ENCODE data around the gene CNBD2. TPM values are rescaled to one million over a fixed set of nuclear protein-coding genes. Genes with fewer than 3 reads are reported as not detected.
A peak's percentile ranks its signal among the peaks of the same experiment; 100 is the strongest.

CNBD2 gene
- total RNA-seq, 1 donor from 2014 or later: 2.7 TPM

DNA sequence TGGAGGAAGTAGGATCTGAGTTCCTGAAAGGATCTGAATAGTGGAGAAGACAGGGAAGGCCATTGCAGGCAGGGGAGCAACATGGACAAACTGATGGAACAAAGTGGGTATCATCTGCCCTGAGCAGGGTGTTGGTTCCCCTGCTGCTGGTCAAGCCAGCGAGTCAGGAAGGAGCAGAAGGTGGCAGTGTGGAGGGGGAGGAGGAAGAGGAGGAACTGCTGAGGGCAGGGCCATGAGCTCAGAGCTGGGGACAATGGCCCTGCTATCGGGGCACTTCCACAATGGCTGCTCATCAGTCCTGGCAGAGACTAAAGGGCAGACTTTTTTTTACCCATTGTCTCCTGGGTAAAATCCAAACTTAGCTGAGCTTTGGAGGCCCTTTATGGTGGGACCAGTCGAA lies 13.6 kb downstream of the CNBD2 start:
- Histone ChIP-seq H3K27ac (no peak overlapping the region), H3K36me3 (no peaks in the 10 kb centered on the region), H3K4me3 (no peak overlapping the region), H3K9me3 (no peaks in the 10 kb centered on the region), H3K4me1 (no peaks in the 10 kb centered on the region), H3K27me3 (no peaks in the 10 kb centered on the region)
- intact Hi-C loops (cut with DNase I): no loop called here
- DNase-seq (ENCODE audit: extremely low spot score in 2 of 2): no peak
- TF ChIP-seq POLR2AphosphoS5 (IDR thresholded peaks at IDR 0.05; ENCODE audit: insufficient read depth in 1 of 2, low read depth in 1 of 2) (no peak), POLR2A (IDR thresholded peaks at IDR 0.05) (no peak)
- TF ChIP-seq, protein P1, sequence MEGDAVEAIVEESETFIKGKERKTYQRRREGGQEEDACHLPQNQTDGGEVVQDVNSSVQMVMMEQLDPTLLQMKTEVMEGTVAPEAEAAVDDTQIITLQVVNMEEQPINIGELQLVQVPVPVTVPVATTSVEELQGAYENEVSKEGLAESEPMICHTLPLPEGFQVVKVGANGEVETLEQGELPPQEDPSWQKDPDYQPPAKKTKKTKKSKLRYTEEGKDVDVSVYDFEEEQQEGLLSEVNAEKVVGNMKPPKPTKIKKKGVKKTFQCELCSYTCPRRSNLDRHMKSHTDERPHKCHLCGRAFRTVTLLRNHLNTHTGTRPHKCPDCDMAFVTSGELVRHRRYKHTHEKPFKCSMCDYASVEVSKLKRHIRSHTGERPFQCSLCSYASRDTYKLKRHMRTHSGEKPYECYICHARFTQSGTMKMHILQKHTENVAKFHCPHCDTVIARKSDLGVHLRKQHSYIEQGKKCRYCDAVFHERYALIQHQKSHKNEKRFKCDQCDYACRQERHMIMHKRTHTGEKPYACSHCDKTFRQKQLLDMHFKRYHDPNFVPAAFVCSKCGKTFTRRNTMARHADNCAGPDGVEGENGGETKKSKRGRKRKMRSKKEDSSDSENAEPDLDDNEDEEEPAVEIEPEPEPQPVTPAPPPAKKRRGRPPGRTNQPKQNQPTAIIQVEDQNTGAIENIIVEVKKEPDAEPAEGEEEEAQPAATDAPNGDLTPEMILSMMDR (IDR thresholded peaks at IDR 0.05): no peak

DNA sequence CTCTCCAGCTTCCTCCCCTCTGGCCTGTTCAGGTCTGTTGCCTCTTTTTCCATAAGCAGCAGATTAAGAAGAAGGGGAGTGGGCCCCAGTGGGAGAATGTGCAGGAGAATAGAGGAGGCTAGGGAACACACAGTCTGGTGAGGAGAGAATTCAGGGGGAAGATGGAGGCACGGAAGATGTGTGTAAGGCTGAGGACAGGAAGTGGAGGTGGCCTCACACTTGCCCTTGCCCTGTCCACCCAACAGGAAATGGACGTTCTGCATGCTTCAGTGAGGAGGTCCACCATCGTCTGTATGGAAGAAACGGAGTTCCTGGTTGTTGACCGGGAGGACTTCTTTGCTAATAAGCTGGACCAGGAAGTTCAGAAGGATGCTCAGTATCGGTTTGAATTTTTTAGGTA lies 16.0 kb downstream of the CNBD2 start:
- no peak overlapping the region for H3K27ac ChIP-seq
- no peaks in the 10 kb centered on the region for H3K4me1 ChIP-seq
- DNase-seq (ENCODE audit: extremely low spot score in 2 of 2): no peak
- H3K27me3 ChIP-seq: no peaks in the 10 kb centered on the region
- H3K9me3 ChIP-seq: no peaks in the 10 kb centered on the region
- H3K36me3 ChIP-seq: no peaks in the 10 kb centered on the region
- TF ChIP-seq POLR2A (IDR thresholded peaks at IDR 0.05): no peak
- TF ChIP-seq, protein P1 (IDR thresholded peaks at IDR 0.05): no peak
- TF ChIP-seq POLR2AphosphoS5 (IDR thresholded peaks at IDR 0.05; ENCODE audit: insufficient read depth in 1 of 2, low read depth in 1 of 2): no peak
- no peak overlapping the region for H3K4me3 ChIP-seq
- intact Hi-C loops (cut with DNase I): no loop called here

DNA sequence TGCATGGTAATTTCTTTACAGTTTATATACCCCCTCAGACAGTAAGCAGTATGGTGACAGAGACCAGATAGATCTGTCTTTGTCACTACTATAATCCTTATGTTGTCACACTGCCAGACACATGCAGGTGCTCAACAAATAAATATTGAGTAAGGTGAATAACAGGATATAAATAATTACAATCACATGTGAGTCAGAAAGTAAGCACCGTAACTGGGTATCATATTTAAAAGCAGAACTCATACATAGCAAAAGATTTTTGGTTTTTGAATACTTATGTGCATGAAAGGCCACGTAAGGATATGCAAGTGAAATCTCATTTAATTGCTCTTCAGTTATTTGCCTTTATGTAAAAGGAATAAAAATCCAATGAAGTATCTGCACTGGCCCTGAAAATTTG lies 17.4 kb downstream of the CNBD2 start:
- H3K27ac ChIP-seq: no peak overlapping the region
- H3K9me3 ChIP-seq: no peaks in the 10 kb centered on the region
- no peaks in the 10 kb centered on the region for H3K27me3 ChIP-seq
- DNase-seq (ENCODE audit: extremely low spot score in 2 of 2): no peak
- H3K36me3 ChIP-seq: no peaks in the 10 kb centered on the region
- no peak overlapping the region for H3K4me3 ChIP-seq
- TF ChIP-seq POLR2AphosphoS5 (IDR thresholded peaks at IDR 0.05; ENCODE audit: insufficient read depth in 1 of 2, low read depth in 1 of 2) (no peak), POLR2A (IDR thresholded peaks at IDR 0.05) (no peak)
- TF ChIP-seq, protein P1 (IDR thresholded peaks at IDR 0.05): no peak
- intact Hi-C loops (cut with DNase I): no loop called here
- no peaks in the 10 kb centered on the region for H3K4me1 ChIP-seq

- Histone ChIP-seq H3K4me1 (no peaks in the 10 kb centered on the region), H3K36me3 (no peaks in the 10 kb centered on the region), H3K9me3 (no peaks in the 10 kb centered on the region), H3K4me3 (no peak overlapping the region), H3K27ac (no peak overlapping the region), H3K27me3 (no peaks in the 10 kb centered on the region)
- no peak for DNase-seq (ENCODE audit: extremely low spot score in 2 of 2)
- TF ChIP-seq POLR2A (IDR thresholded peaks at IDR 0.05): no peak
- no peak for TF ChIP-seq POLR2AphosphoS5 (IDR thresholded peaks at IDR 0.05; ENCODE audit: insufficient read depth in 1 of 2, low read depth in 1 of 2)
- TF ChIP-seq, protein P1 (IDR thresholded peaks at IDR 0.05): no peak
- intact Hi-C loops (cut with DNase I): no loop called here
These were observed 20.6 kb downstream of the CNBD2 start for GRCh38 chr20:35988910-35989463.

DNA sequence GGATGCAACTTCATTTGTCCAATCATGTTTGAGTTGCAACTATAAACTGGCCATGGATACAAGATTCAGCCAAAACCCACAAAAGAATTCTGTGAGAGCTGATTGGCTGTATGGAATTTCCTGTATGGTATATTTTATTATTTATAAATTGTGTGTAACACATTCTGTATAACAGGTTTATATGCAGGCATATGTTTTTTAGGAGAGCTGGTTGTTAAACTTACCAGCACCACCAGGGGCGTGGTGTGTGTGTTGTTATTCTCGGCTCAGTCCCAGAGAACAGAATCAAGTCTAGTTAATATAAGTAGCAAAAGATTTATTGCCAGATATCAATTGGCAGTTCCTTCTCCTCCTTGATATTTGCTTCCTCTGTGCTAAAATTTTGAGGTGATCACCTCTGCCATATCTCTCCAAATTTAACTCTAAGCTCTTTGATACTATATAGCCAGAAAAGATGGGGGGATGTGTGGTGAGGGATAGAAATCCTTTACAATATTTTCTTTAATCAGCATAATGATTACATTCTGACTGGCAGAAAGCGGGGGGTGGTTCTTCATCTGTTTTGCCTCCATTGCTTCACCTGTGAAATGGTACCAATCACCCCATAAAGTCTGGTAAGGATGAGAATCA lies 22.9 kb downstream of the CNBD2 start:
- Histone ChIP-seq H3K27ac (no peak overlapping the region), H3K36me3 (no peaks in the 10 kb centered on the region), H3K27me3 (no peaks in the 10 kb centered on the region), H3K4me1 (no peaks in the 10 kb centered on the region), H3K4me3 (no peak overlapping the region), H3K9me3 (no peaks in the 10 kb centered on the region)
- DNase-seq (ENCODE audit: extremely low spot score in 2 of 2): no peak
- no peak for TF ChIP-seq POLR2AphosphoS5 (IDR thresholded peaks at IDR 0.05; ENCODE audit: insufficient read depth in 1 of 2, low read depth in 1 of 2)
- TF ChIP-seq, protein P1 (IDR thresholded peaks at IDR 0.05): peak in 1 of 3 experiments; percentile 11
- intact Hi-C loops (cut with DNase I): no loop called here

Measured in vagina (tissue), 2 donors.